Measurements from ENCODE around the gene SESN2. TPM values are rescaled to one million over a fixed set of nuclear protein-coding genes. Genes with fewer than 3 reads are reported as not detected.

Gene SESN2
- total RNA-seq, 4 donors from 2014 or later = 6.4 to 8.1 (median 6.8) TPM

- H3K36me3 ChIP-seq = no peaks in the 10 kb centered on the region
- peak; percentile 74 to 82 for DNase-seq
- H3K9me3 ChIP-seq = no peaks in the 10 kb centered on the region
- 44 to 56% methylated on average over 6 of the region's 6 CpGs for WGBS, 2 donors
- peak overlapping the region in 2 of 3 donors; percentile 32 to 36 for H3K27ac ChIP-seq
- TF ChIP-seq, protein P1, sequence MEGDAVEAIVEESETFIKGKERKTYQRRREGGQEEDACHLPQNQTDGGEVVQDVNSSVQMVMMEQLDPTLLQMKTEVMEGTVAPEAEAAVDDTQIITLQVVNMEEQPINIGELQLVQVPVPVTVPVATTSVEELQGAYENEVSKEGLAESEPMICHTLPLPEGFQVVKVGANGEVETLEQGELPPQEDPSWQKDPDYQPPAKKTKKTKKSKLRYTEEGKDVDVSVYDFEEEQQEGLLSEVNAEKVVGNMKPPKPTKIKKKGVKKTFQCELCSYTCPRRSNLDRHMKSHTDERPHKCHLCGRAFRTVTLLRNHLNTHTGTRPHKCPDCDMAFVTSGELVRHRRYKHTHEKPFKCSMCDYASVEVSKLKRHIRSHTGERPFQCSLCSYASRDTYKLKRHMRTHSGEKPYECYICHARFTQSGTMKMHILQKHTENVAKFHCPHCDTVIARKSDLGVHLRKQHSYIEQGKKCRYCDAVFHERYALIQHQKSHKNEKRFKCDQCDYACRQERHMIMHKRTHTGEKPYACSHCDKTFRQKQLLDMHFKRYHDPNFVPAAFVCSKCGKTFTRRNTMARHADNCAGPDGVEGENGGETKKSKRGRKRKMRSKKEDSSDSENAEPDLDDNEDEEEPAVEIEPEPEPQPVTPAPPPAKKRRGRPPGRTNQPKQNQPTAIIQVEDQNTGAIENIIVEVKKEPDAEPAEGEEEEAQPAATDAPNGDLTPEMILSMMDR (IDR thresholded peaks at IDR 0.05) = no peak
- no peak for TF ChIP-seq POLR2A (IDR thresholded peaks at IDR 0.05)
- H3K4me1 ChIP-seq = peaks cover 0 to 7% of the 10 kb centered on the region in 2 donors
- intact Hi-C loops (cut with DNase I) = no loop called here
- H3K27me3 ChIP-seq = no peaks in the 10 kb centered on the region
- no peak overlapping the region for H3K4me3 ChIP-seq (replicated peaks in 1 of 3)
These were observed 54.6 kb downstream of the SESN2 start for GRCh38 chr1:28313702-28314546.

DNA sequence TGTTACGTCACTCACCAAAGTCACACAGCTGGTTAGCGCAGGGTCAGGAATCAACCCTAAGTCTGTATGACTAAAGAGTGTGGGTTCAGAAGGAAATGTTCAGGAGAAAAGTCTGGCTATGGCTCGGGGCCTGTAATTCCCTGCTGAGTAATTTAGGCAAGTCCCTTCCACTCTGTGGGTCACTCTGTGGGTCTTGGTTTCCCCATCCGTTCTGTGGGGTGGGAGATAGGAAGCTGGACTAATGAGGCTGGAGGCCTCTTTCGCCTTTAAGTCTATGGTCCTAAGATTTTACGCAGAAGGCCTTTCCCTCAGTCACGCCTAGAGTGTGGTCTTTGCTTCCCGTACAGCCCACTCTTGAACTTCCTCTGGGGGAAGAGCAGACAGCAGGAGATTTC, 55.2 kb downstream of the SESN2 start:
- no peak for TF ChIP-seq POLR2A (IDR thresholded peaks at IDR 0.05)
- TF ChIP-seq, protein P1 (IDR thresholded peaks at IDR 0.05) = no peak
- no peaks in the 10 kb centered on the region for H3K27me3 ChIP-seq
- no peaks in the 10 kb centered on the region for H3K9me3 ChIP-seq
- intact Hi-C loops (cut with DNase I) = no loop called here
- 86% methylated on average over 8 of the region's 8 CpGs for WGBS, 2 donors
- no peak overlapping the region for H3K27ac ChIP-seq
- H3K4me3 ChIP-seq (replicated peaks in 1 of 3) = no peak overlapping the region
- no peak for DNase-seq
- H3K4me1 ChIP-seq = peaks cover 0 to 7% of the 10 kb centered on the region in 2 donors
- no peaks in the 10 kb centered on the region for H3K36me3 ChIP-seq

- Histone ChIP-seq H3K27me3 (no peaks in the 10 kb centered on the region), H3K9me3 (no peaks in the 10 kb centered on the region), H3K4me3 (replicated peaks in 1 of 3) (no peak overlapping the region), H3K4me1 (peaks cover 0 to 7% of the 10 kb centered on the region in 2 donors), H3K36me3 (no peaks in the 10 kb centered on the region), H3K27ac (no peak overlapping the region)
- no peak for TF ChIP-seq POLR2A (IDR thresholded peaks at IDR 0.05)
- TF ChIP-seq, protein P1 (IDR thresholded peaks at IDR 0.05) = no peak
- 81 to 86% methylated on average over 7 of the region's 7 CpGs for WGBS, 2 donors
- no peak for DNase-seq
- intact Hi-C loops (cut with DNase I) = no loop called here
These were observed 57.7 kb downstream of the SESN2 start for GRCh38 chr1:28317014-28317413.

DNA sequence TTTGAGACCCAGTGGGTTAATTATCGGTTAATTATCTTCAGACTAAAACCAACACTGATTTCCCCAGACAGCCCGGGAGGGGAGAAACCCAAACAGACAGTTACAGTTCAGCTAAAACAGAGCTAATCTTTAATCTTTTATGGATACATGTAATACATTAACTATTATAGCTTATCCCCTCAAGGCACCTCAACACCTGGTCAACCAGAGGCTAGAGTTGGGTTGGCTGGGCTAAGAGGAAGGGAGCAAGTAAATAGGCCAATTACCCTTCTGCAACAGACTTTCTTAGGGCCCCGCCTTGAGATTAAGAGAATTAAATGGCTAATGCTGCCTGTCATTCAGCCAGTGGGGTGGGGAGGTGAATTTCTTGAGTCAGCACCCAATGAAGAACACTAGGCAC, 62.9 kb downstream of the SESN2 start:
- H3K36me3 ChIP-seq = no peaks in the 10 kb centered on the region
- WGBS, 2 donors = 65 to 67% methylated on average over 3 of the region's 3 CpGs
- DNase-seq = no peak
- H3K27me3 ChIP-seq = no peaks in the 10 kb centered on the region
- no peaks in the 10 kb centered on the region for H3K4me1 ChIP-seq
- intact Hi-C loops (cut with DNase I) = no loop called here
- no peak overlapping the region for H3K27ac ChIP-seq
- no peaks in the 10 kb centered on the region for H3K9me3 ChIP-seq
- TF ChIP-seq, protein P1 (IDR thresholded peaks at IDR 0.05) = no peak
- TF ChIP-seq POLR2A (IDR thresholded peaks at IDR 0.05) = no peak
- H3K4me3 ChIP-seq (replicated peaks in 1 of 3) = no peak overlapping the region

DNA sequence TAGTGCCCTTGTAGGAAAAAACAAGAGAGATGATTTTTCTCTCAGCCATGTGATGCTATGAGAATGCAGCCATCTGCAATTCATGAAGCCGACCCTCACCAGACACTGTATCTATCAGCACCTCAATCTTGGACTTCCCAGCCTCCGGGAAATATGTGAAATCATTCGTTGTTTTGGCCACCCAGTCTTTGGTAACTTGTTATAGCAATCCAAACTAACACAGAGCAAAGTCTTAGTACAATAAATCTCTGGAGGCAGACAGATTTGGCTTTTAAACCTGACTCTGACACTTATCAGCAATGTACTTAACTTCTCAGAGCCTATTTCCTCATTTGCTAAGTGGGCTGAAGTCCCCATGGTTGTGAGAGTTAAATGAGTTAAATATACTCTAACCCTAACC, 64.4 kb downstream of the SESN2 start:
- H3K27ac ChIP-seq = no peak overlapping the region
- no peak for DNase-seq
- peaks cover 6% of the 10 kb centered on the region in 2 donors for H3K4me1 ChIP-seq
- H3K36me3 ChIP-seq = no peaks in the 10 kb centered on the region
- no peak for TF ChIP-seq POLR2A (IDR thresholded peaks at IDR 0.05)
- TF ChIP-seq, protein P1 (IDR thresholded peaks at IDR 0.05) = no peak
- H3K27me3 ChIP-seq = no peaks in the 10 kb centered on the region
- no peak overlapping the region for H3K4me3 ChIP-seq (replicated peaks in 1 of 3)
- intact Hi-C loops (cut with DNase I) = no loop called here
- H3K9me3 ChIP-seq = no peaks in the 10 kb centered on the region
- WGBS, 2 donors = 40 to 55% methylated on average over 3 of the region's 3 CpGs
